Suprapubic skin (tissue), 4 donors: ENCODE measurements around the gene PIGX.

Experiments
- EP300 ChIP-seq: sonication (generic); formaldehyde crosslinking; IDR thresholded peaks from one replicate; pipeline ENCODE4 v1.6.1; 2017; ENCODE audit warnings: antibody characterized with exemption
- POLR2AphosphoS5 ChIP-seq, 3 donors: sonication (generic); formaldehyde crosslinking; IDR thresholded peaks; one replicate each; pipeline ENCODE4 v1.6.1; 2017; ENCODE audit warnings: antibody characterized with exemption in 3 of 3
- TF ChIP-seq, protein P1 (sequence below), 2 donors: fragments of 200-600 bp in 1 of 2; fragments of 450-650 bp in 1 of 2; sonication (generic) in 1 of 2; IDR thresholded peaks; one replicate each; pipeline ENCODE4 v1.5.1; 2016 to 2019; ENCODE audit warnings: antibody characterized with exemption in 2 of 2, mild to moderate bottlenecking in 1 of 2, moderate library complexity in 1 of 2

DNA sequence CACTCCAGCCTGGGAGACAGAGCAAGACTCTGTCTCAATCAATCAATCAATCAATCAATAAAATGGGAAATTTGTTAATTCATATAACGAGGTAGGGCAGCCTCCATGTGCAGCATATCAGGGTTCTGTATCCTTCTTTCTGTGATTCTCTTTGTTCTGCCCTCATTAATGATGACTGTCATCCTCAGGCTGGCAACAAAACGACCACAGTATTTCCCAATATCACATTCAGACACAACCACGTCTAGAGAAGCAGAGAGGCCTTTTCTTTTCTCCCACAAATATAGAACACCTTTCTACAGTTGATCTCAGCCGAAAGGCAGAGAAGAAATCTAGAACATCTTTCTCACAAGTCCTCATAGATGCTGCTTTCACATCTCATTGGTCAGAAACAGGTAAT lies 11.4 kb upstream of the PIGX start:
- TF ChIP-seq, protein P1, sequence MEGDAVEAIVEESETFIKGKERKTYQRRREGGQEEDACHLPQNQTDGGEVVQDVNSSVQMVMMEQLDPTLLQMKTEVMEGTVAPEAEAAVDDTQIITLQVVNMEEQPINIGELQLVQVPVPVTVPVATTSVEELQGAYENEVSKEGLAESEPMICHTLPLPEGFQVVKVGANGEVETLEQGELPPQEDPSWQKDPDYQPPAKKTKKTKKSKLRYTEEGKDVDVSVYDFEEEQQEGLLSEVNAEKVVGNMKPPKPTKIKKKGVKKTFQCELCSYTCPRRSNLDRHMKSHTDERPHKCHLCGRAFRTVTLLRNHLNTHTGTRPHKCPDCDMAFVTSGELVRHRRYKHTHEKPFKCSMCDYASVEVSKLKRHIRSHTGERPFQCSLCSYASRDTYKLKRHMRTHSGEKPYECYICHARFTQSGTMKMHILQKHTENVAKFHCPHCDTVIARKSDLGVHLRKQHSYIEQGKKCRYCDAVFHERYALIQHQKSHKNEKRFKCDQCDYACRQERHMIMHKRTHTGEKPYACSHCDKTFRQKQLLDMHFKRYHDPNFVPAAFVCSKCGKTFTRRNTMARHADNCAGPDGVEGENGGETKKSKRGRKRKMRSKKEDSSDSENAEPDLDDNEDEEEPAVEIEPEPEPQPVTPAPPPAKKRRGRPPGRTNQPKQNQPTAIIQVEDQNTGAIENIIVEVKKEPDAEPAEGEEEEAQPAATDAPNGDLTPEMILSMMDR (IDR thresholded peaks at IDR 0.05) = no peak
- TF ChIP-seq POLR2AphosphoS5 (IDR thresholded peaks at IDR 0.05) (no peak), EP300 (no peak)
